HepG2 (cell line): ENCODE data around the gene TLNRD1. TPM values are rescaled to one million over a fixed set of nuclear protein-coding genes. Genes with fewer than 3 reads are reported as not detected.

Experiments
- ATAC-seq: fragments of 200-7000 bp; cut with Tn5 transposase; 3 replicates; pipeline ENCODE4 v1.9.1; 2020; ENCODE audit warnings: mild to moderate bottlenecking, moderate library complexity
- BruUV-seq: library from RNA; stranded (reverse); fragments of 400-500 nt; replicated peaks from 2 replicates; lab custom pipeline; 2021; lab: Mats Ljungman, UMichigan
- CTCF ChIA-PET: fragments of 300-600 bp; formaldehyde crosslinking; extraction: SDS; loops from one replicate; lab custom pipeline; 2021; ENCODE audit warnings: low total read pairs, inconsistent platforms, low intra/inter-chr PET ratio; lab: Yijun Ruan, JAX
- POLR2A ChIA-PET: fragments of 350-600 bp; sonication (Branson Sonifier 250); formaldehyde crosslinking; loops from one replicate; lab custom pipeline; 2020; ENCODE audit warnings: antibody characterized with exemption, inconsistent platforms; lab: Yijun Ruan, JAX
- DNase-seq: peaks from one replicate; pipeline ENCODE4 v3.0.0-alpha.2; 2015; ENCODE audit warnings: low spot score
- FAIRE-seq: peaks from 3 replicates; lab custom pipeline; 2011; peaks lifted over from hg19 to GRCh38; lab: Jason Lieb, UNC
- H2AFZ ChIP-seq: one replicate; pipeline ENCODE4 v1.6.1; 2011; ENCODE audit warnings: low read length, inconsistent platforms
- H3K27ac ChIP-seq: fragments of 300-600 bp; 3 replicates; pipeline ENCODE4 v1.8.0; 2011; ENCODE audit warnings: mixed run types, mild to moderate bottlenecking, mixed read lengths, low read length, inconsistent platforms; ENCODE audit not compliant: insufficient read depth; ENCODE audit errors: extremely low read length
- H3K27me3 ChIP-seq, 2 experiments: fragments of 200-600 bp in 1 of 2; 2 replicates in 1 of 2; 3 replicates in 1 of 2; pipeline versions ENCODE4 v1.6.0 to v1.8.0; 2011; ENCODE audit warnings: low read length in 2 of 2, mild to moderate bottlenecking in 2 of 2, moderate library complexity in 2 of 2, inconsistent platforms in 1 of 2; ENCODE audit not compliant: insufficient read depth in 2 of 2, control insufficient read depth in 1 of 2
- H3K36me3 ChIP-seq, 2 experiments: fragments of 200-600 bp in 1 of 2; replicated peaks in 1 of 2; 2 replicates in 1 of 2; 3 replicates in 1 of 2; pipeline versions ENCODE4 v1.5.1 to v1.8.0; 2011; ENCODE audit warnings: low read length in 2 of 2, inconsistent platforms in 1 of 2; ENCODE audit not compliant: insufficient read depth in 2 of 2, control insufficient read depth in 1 of 2
- H3K4me1 ChIP-seq: 2 replicates; pipeline ENCODE4 v1.5.1; 2012; ENCODE audit warnings: low read length, inconsistent platforms; ENCODE audit not compliant: insufficient read depth
- H3K4me2 ChIP-seq: 2 replicates; pipeline ENCODE4 v1.6.0; 2011; ENCODE audit warnings: low read depth, low read length, inconsistent platforms
- H3K4me3 ChIP-seq, 3 experiments: fragments of 200-600 bp in 1 of 3; sonication (generic), shearing (Covaris generic) in 1 of 3; replicated peaks in 1 of 3; 2 replicates each; pipeline ENCODE4 v1.5.1; 2011 to 2016; ENCODE audit warnings: low read length in 3 of 3, inconsistent platforms in 2 of 3, low read depth in 2 of 3, mild to moderate bottlenecking in 2 of 3, control low read depth in 1 of 3, mixed read lengths in 1 of 3; ENCODE audit not compliant: insufficient read depth in 1 of 3
- H3K79me2 ChIP-seq: one replicate; pipeline ENCODE4 v1.6.1; 2011; ENCODE audit warnings: low read length, inconsistent platforms; ENCODE audit not compliant: insufficient read depth
- H3K9ac ChIP-seq: 2 replicates; pipeline ENCODE4 v1.6.0; 2011; ENCODE audit warnings: mild to moderate bottlenecking, low read depth, low read length, inconsistent platforms; ENCODE audit not compliant: insufficient read depth
- H3K9me3 ChIP-seq: 2 replicates; pipeline ENCODE4 v1.5.1; 2012; ENCODE audit warnings: mild to moderate bottlenecking, low read length
- H4K20me1 ChIP-seq: 2 replicates; pipeline ENCODE4 v1.6.0; 2011; ENCODE audit warnings: inconsistent platforms, mild to moderate bottlenecking, low read length, moderate library complexity; ENCODE audit not compliant: insufficient read depth
- CHCHD3 ChIP-seq: sonication (generic); formaldehyde crosslinking; IDR thresholded peaks from 2 replicates; pipeline ENCODE4 v1.8.0; 2022; ENCODE audit warnings: mild to moderate bottlenecking, missing genetic modification reagents, moderate library complexity
- NCOR1 ChIP-seq: fragments of 200-600 bp; sonication (generic); IDR thresholded peaks from 2 replicates; pipeline ENCODE4 v1.7.0; 2017; ENCODE audit warnings: antibody characterized with exemption, low read length, borderline replicate concordance
- SMAD1 ChIP-seq: sonication (generic); formaldehyde crosslinking; IDR thresholded peaks from 2 replicates; pipeline ENCODE4 v1.4.0; 2020; ENCODE audit warnings: missing genetic modification reagents, low read depth, mild to moderate bottlenecking, borderline replicate concordance
- U2AF2 ChIP-seq: fragments of 200-400 bp; formaldehyde crosslinking; IDR thresholded peaks from 2 replicates; pipeline ENCODE4 v1.6.1; 2017; ENCODE audit warnings: low read depth, mild to moderate bottlenecking, low read length
- ZNF644 ChIP-seq: IDR thresholded peaks from 2 replicates; pipeline ENCODE4 v1.6.1; 2016; ENCODE audit warnings: low read depth
- WGBS: methylation state at CpG from one replicate; pipeline ENCODE4 v1.1.6; 2017; ENCODE audit warnings: low lambda C conversion rate; 5-methylcytosine and 5-hydroxymethylcytosine counted together
- in situ Hi-C: cut with HindIII; loops from 2 replicates; pipeline ENCODE4 v1.10.0; 2017; ENCODE audit warnings: low pct_unique_long_range_greater_than_20kb; ENCODE audit not compliant: extremely low pct_ligation_motif_present
- intact Hi-C: fragments of 100-400 bp; cut with micrococcal nuclease; formaldehyde crosslinking; loops from one replicate; pipeline ENCODE4 v1.10.0; 2022; ENCODE audit not compliant: unreplicated experiment
- polyA plus RNA-seq, 8 experiments: library from polyadenylated mRNA; depleted of rRNA in 3 of 8; stranded (reverse) in 7 of 8; unstranded in 1 of 8; fragments of >200 nt; fragmentation: Illumina TruSeq in 4 of 8; extraction: Trizol in 4 of 8; gene quantifications; 2 replicates each; pipeline versions ENCODE4 v1.2.1 to v1.2.3, GENCODE V29; 2011 to 2016; ENCODE audit warnings: low read depth in 4 of 8, missing spikeins in 1 of 8, mixed read lengths in 1 of 8; ENCODE audit not compliant: insufficient read depth in 1 of 8
- total RNA-seq, 5 experiments: library from RNA; depleted of rRNA; stranded (reverse); fragments of >200 nt; fragmentation: Illumina TruSeq; extraction: Trizol; gene quantifications; 2 replicates each; pipeline ENCODE4 v1.2.3, GENCODE V29; 2016; ENCODE audit warnings: low read depth in 1 of 5
- TF ChIP-seq, protein P1 (sequence below): sonication (generic); formaldehyde crosslinking; IDR thresholded peaks from 2 replicates; pipeline ENCODE4 v1.9.0; 2021; ENCODE audit warnings: missing genetic modification reagents, borderline replicate concordance

The TLNRD1 gene
- total and polyA plus RNA-seq, 2 of the 13 experiments (the other 11 are each of a cell fraction or from before 2014, with no cell fraction given): 3.4 to 5.3 TPM

DNA sequence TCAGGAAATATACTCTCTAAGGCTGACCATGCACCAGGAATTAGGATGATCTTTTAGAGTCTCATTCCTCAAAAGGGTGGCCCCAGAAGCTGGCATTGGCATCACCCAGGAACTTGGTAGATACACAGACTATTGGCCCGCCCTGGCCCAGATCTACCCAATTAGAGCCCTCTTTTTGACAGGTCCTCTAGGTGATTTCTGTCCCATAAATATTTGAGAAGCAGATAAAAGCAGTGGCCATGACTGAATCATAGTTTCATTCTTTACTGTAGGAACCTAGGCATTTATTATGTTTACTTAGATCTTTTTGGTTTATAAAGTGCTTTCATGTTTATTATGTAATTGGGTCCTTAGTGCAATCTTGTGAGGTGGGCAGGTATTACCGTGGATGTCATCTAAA, 7.6 kb downstream of the TLNRD1 start:
- POLR2A ChIA-PET: no interaction called here
- no peak for FAIRE-seq
- Histone ChIP-seq H3K79me2 (no peaks in the 10 kb centered on the region), H3K9me3 (no peaks in the 10 kb centered on the region), H3K27me3 (no peaks in the 10 kb centered on the region; a peak in 1 of 5 replicates)
- no TSS peak for BruUV-seq
- TF ChIP-seq, protein P1, sequence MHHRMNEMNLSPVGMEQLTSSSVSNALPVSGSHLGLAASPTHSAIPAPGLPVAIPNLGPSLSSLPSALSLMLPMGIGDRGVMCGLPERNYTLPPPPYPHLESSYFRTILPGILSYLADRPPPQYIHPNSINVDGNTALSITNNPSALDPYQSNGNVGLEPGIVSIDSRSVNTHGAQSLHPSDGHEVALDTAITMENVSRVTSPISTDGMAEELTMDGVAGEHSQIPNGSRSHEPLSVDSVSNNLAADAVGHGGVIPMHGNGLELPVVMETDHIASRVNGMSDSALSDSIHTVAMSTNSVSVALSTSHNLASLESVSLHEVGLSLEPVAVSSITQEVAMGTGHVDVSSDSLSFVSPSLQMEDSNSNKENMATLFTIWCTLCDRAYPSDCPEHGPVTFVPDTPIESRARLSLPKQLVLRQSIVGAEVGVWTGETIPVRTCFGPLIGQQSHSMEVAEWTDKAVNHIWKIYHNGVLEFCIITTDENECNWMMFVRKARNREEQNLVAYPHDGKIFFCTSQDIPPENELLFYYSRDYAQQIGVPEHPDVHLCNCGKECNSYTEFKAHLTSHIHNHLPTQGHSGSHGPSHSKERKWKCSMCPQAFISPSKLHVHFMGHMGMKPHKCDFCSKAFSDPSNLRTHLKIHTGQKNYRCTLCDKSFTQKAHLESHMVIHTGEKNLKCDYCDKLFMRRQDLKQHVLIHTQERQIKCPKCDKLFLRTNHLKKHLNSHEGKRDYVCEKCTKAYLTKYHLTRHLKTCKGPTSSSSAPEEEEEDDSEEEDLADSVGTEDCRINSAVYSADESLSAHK (CRISPR knock-in tag): no peak
- TF ChIP-seq, all 625 proteins: peak for 0
- in situ Hi-C loops: no loop called here
- 21% methylated on average over 1 of the region's 2 CpGs for WGBS
- CTCF ChIA-PET: no interaction called here
- no peak overlapping the region for H3K9ac ChIP-seq
- no peak overlapping the region for H3K4me3 ChIP-seq
- DNase-seq (no peak), ATAC-seq (no peak)
- H3K4me2 ChIP-seq: no peak overlapping the region
- no peaks in the 10 kb centered on the region; a peak in 1 of 5 replicates for H3K36me3 ChIP-seq
- no peak overlapping the region for H2AFZ ChIP-seq
- H4K20me1 ChIP-seq: no peaks in the 10 kb centered on the region; the same call in 1 of the 2 replicates
- peaks cover 8% of the 10 kb centered on the region; the same call in 1 of the 2 replicates for H3K4me1 ChIP-seq
- no peak overlapping the region for H3K27ac ChIP-seq
- intact Hi-C loops: no loop called here

DNA sequence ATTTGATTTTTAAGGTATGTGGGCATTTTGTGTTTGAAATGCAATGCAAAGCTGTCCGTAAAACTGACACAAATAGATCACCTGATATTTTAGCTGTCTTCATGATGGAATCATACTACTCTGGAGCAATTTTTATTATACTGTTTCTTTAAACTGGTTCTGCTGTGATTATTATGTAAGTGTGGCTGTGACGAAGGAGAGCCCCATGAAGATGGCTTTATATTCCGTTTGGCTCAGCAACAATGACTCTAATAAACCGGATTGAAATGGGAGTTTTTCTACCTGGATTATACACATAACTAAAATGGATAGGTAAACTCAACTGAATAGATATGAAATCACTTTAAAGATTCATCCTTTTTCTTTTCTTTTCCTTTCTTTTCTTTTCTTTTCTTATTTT, 9.4 kb downstream of the TLNRD1 start:
- no peaks in the 10 kb centered on the region for H3K79me2 ChIP-seq
- H3K9ac ChIP-seq: no peak overlapping the region
- CTCF ChIA-PET: no interaction called here
- in situ Hi-C loops: no loop called here
- intact Hi-C loops: no loop called here
- H4K20me1 ChIP-seq: no peaks in the 10 kb centered on the region
- BruUV-seq: no TSS peak
- no peak for DNase-seq
- POLR2A ChIA-PET: no interaction called here
- no peak overlapping the region for H3K4me3 ChIP-seq
- ATAC-seq: no peak
- 77% methylated on average over 4 of the region's 4 CpGs for WGBS
- H3K36me3 ChIP-seq: no peaks in the 10 kb centered on the region
- H2AFZ ChIP-seq: no peak overlapping the region
- FAIRE-seq: no peak
- H3K27ac ChIP-seq: no peak overlapping the region
- peaks cover 1 to 5% of the 10 kb centered on the region in 2 experiments; a peak in 1 of 5 replicates for H3K27me3 ChIP-seq
- no peak for TF ChIP-seq SMAD1 (CRISPR knock-in tag)
- TF ChIP-seq ZNF644: no peak
- TF ChIP-seq U2AF2: no peak
- no peak for TF ChIP-seq NCOR1
- TF ChIP-seq CHCHD3 (CRISPR knock-in tag): no peak
- no peak overlapping the region for H3K4me2 ChIP-seq
- H3K4me1 ChIP-seq: no peaks in the 10 kb centered on the region
- H3K9me3 ChIP-seq: no peaks in the 10 kb centered on the region
